GM23338 (cell line): ENCODE measurements around the gene ZCCHC2.

Source experiments
- CREB1 ChIP-seq: fragments of 250-450 bp; sonication (Bioruptor Pico); IDR thresholded peaks from 2 replicates; pipeline ENCODE4 v1.5.0; 2020; ENCODE audit warnings: low read depth, mild to moderate bottlenecking, moderate library complexity
- EZH2 ChIP-seq: fragments of 200-600 bp; sonication (generic); IDR thresholded peaks from one replicate; pipeline ENCODE4 v1.8.0; 2017; ENCODE audit warnings: antibody characterized with exemption, mild to moderate bottlenecking, low read depth; ENCODE audit not compliant: unreplicated experiment
- JUNB ChIP-seq: IDR thresholded peaks from one replicate; pipeline ENCODE4 v1.6.1; 2016; ENCODE audit warnings: antibody characterized with exemption; ENCODE audit not compliant: unreplicated experiment
- POLR2AphosphoS5 ChIP-seq: IDR thresholded peaks from 2 replicates; pipeline ENCODE4 v1.6.1; 2016; ENCODE audit warnings: antibody characterized with exemption, low read depth
- ZNF114 ChIP-seq: fragments of 250-450 bp; sonication (Bioruptor Pico); IDR thresholded peaks from 2 replicates; pipeline ENCODE4 v1.5.0; 2020; ENCODE audit warnings: mild to moderate bottlenecking, moderate library complexity
- ZNF331 ChIP-seq: fragments of 250-450 bp; sonication (Bioruptor Pico); IDR thresholded peaks from 2 replicates; pipeline ENCODE4 v1.5.0; 2020; ENCODE audit warnings: low read depth, mild to moderate bottlenecking, moderate library complexity
- TF ChIP-seq, protein P1 (sequence below), 2 experiments: fragments of 200-600 bp in 1 of 2; sonication (generic) in 1 of 2; conservative IDR thresholded peaks; 2 replicates each; pipeline versions ENCODE4 v1.5.1 to v1.6.1; 2016 to 2017; ENCODE audit warnings: antibody characterized with exemption in 2 of 2, low read depth in 2 of 2, mild to moderate bottlenecking in 2 of 2, moderate library complexity in 1 of 2
- TF ChIP-seq, protein P2 (sequence below): fragments of 250-450 bp; sonication (Bioruptor Pico); IDR thresholded peaks from 2 replicates; pipeline ENCODE4 v1.5.0; 2020; ENCODE audit warnings: mild to moderate bottlenecking, moderate library complexity
- TF ChIP-seq, protein P3 (sequence below): IDR thresholded peaks from 2 replicates; pipeline ENCODE4 v1.6.1; 2016; ENCODE audit warnings: antibody characterized with exemption
- TF ChIP-seq, protein P4 (sequence below): IDR thresholded peaks from one replicate; pipeline ENCODE4 v1.6.1; 2018; ENCODE audit warnings: antibody characterized with exemption; ENCODE audit not compliant: unreplicated experiment

DNA sequence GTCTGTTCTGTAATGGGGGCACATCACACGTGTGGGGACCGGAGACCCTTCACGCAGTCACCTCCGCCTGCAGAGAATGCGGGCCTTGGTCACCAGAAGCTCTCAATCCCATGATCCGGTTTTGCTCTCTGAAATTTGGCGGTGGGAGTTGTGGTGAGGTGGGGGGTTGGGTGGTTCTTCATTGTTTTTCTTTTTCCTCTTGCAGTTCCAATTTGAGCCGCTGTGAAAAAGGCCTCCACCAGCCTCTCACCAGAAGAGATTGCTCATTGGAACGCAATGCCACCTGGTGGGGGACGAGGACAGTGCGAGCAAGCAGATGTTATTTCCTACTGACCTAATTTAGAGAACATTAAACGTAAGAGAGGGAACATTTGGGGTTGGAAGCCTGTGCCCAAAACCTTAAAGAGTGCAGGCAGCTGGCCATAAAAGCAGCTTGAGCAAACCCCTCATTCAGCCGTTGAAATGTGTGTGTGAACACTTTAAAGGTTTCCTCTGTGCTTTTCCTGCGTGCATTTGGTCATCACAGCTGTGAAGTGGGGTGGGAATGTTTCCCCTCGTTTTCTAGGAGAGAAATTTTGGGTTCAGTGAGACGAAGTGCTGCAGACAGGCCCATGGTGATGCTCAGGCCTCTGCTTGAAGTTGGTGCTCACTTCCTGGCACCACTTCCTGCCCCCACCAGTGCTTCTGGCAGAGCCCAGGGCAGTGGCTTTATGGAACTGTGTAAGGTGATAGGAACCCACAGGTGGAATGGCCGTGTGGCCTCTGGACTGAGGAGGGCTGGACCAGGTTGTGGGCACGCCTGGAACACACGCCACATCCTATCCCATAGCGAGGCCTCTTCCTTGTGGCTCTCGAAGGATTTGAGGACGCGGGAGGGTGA lies 61.7 kb downstream of the ZCCHC2 start:
- TF ChIP-seq ZNF114 (CRISPR knock-in tag) (no peak), EZH2 (no peak), POLR2AphosphoS5 (no peak), ZNF331 (no peak), CREB1 (CRISPR knock-in tag) (0 out of 2 replicates have a peak, but pooled peaks have one; percentile 7), JUNB (no peak)
- TF ChIP-seq, protein P1, sequence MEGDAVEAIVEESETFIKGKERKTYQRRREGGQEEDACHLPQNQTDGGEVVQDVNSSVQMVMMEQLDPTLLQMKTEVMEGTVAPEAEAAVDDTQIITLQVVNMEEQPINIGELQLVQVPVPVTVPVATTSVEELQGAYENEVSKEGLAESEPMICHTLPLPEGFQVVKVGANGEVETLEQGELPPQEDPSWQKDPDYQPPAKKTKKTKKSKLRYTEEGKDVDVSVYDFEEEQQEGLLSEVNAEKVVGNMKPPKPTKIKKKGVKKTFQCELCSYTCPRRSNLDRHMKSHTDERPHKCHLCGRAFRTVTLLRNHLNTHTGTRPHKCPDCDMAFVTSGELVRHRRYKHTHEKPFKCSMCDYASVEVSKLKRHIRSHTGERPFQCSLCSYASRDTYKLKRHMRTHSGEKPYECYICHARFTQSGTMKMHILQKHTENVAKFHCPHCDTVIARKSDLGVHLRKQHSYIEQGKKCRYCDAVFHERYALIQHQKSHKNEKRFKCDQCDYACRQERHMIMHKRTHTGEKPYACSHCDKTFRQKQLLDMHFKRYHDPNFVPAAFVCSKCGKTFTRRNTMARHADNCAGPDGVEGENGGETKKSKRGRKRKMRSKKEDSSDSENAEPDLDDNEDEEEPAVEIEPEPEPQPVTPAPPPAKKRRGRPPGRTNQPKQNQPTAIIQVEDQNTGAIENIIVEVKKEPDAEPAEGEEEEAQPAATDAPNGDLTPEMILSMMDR (conservative IDR thresholded peaks at IDR 0.05; ENCODE audit: low read depth in 2 of 2): peak; percentile 99
- TF ChIP-seq, protein P2, sequence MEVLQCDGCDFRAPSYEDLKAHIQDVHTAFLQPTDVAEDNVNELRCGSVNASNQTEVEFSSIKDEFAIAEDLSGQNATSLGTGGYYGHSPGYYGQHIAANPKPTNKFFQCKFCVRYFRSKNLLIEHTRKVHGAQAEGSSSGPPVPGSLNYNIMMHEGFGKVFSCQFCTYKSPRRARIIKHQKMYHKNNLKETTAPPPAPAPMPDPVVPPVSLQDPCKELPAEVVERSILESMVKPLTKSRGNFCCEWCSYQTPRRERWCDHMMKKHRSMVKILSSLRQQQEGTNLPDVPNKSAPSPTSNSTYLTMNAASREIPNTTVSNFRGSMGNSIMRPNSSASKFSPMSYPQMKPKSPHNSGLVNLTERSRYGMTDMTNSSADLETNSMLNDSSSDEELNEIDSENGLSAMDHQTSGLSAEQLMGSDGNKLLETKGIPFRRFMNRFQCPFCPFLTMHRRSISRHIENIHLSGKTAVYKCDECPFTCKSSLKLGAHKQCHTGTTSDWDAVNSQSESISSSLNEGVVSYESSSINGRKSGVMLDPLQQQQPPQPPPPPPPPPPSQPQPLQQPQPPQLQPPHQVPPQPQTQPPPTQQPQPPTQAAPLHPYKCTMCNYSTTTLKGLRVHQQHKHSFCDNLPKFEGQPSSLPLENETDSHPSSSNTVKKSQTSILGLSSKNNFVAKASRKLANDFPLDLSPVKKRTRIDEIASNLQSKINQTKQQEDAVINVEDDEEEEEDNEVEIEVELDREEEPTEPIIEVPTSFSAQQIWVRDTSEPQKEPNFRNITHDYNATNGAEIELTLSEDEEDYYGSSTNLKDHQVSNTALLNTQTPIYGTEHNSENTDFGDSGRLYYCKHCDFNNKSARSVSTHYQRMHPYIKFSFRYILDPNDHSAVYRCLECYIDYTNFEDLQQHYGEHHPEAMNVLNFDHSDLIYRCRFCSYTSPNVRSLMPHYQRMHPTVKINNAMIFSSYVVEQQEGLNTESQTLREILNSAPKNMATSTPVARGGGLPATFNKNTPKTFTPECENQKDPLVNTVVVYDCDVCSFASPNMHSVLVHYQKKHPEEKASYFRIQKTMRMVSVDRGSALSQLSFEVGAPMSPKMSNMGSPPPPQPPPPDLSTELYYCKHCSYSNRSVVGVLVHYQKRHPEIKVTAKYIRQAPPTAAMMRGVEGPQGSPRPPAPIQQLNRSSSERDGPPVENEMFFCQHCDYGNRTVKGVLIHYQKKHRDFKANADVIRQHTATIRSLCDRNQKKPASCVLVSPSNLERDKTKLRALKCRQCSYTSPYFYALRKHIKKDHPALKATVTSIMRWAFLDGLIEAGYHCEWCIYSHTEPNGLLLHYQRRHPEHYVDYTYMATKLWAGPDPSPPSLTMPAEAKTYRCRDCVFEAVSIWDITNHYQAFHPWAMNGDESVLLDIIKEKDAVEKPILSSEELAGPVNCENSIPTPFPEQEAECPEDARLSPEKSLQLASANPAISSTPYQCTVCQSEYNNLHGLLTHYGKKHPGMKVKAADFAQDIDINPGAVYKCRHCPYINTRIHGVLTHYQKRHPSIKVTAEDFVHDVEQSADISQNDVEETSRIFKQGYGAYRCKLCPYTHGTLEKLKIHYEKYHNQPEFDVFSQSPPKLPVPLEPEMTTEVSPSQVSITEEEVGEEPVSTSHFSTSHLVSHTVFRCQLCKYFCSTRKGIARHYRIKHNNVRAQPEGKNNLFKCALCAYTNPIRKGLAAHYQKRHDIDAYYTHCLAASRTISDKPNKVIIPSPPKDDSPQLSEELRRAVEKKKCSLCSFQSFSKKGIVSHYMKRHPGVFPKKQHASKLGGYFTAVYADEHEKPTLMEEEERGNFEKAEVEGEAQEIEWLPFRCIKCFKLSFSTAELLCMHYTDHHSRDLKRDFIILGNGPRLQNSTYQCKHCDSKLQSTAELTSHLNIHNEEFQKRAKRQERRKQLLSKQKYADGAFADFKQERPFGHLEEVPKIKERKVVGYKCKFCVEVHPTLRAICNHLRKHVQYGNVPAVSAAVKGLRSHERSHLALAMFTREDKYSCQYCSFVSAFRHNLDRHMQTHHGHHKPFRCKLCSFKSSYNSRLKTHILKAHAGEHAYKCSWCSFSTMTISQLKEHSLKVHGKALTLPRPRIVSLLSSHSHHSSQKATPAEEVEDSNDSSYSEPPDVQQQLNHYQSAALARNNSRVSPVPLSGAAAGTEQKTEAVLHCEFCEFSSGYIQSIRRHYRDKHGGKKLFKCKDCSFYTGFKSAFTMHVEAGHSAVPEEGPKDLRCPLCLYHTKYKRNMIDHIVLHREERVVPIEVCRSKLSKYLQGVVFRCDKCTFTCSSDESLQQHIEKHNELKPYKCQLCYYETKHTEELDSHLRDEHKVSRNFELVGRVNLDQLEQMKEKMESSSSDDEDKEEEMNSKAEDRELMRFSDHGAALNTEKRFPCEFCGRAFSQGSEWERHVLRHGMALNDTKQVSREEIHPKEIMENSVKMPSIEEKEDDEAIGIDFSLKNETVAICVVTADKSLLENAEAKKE: no peak
- TF ChIP-seq, protein P3, sequence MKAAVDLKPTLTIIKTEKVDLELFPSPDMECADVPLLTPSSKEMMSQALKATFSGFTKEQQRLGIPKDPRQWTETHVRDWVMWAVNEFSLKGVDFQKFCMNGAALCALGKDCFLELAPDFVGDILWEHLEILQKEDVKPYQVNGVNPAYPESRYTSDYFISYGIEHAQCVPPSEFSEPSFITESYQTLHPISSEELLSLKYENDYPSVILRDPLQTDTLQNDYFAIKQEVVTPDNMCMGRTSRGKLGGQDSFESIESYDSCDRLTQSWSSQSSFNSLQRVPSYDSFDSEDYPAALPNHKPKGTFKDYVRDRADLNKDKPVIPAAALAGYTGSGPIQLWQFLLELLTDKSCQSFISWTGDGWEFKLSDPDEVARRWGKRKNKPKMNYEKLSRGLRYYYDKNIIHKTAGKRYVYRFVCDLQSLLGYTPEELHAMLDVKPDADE: no peak
- TF ChIP-seq, protein P4, sequence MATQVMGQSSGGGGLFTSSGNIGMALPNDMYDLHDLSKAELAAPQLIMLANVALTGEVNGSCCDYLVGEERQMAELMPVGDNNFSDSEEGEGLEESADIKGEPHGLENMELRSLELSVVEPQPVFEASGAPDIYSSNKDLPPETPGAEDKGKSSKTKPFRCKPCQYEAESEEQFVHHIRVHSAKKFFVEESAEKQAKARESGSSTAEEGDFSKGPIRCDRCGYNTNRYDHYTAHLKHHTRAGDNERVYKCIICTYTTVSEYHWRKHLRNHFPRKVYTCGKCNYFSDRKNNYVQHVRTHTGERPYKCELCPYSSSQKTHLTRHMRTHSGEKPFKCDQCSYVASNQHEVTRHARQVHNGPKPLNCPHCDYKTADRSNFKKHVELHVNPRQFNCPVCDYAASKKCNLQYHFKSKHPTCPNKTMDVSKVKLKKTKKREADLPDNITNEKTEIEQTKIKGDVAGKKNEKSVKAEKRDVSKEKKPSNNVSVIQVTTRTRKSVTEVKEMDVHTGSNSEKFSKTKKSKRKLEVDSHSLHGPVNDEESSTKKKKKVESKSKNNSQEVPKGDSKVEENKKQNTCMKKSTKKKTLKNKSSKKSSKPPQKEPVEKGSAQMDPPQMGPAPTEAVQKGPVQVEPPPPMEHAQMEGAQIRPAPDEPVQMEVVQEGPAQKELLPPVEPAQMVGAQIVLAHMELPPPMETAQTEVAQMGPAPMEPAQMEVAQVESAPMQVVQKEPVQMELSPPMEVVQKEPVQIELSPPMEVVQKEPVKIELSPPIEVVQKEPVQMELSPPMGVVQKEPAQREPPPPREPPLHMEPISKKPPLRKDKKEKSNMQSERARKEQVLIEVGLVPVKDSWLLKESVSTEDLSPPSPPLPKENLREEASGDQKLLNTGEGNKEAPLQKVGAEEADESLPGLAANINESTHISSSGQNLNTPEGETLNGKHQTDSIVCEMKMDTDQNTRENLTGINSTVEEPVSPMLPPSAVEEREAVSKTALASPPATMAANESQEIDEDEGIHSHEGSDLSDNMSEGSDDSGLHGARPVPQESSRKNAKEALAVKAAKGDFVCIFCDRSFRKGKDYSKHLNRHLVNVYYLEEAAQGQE: no peak
